Endometrial microvascular endothelial cells (primary cell): Measurements from ENCODE around the gene KDM4C. TPM values are rescaled to one million over a fixed set of nuclear protein-coding genes. Genes with fewer than 3 reads are reported as not detected.
"Not testable (repeated sequence)": the region's sequence is repeated elsewhere in the genome, so short reads cannot be mapped to it uniquely, and the experiment has no call there.

ENCODE experiments used
- in situ Hi-C: cut with HindIII; loops from 2 replicates; pipeline ENCODE4 v1.10.0; 2017; ENCODE audit warnings: low sequenced_read_pairs, low pct_unique_long_range_greater_than_20kb; ENCODE audit errors: inconsistent ontology term
- total RNA-seq: library from RNA; depleted of rRNA; stranded (reverse); fragments of >200 nt; gene quantifications from one replicate; pipeline ENCODE4 v1.2.3, GENCODE V29; 2015; ENCODE audit errors: inconsistent ontology term

The KDM4C gene
- total RNA-seq, 1 donor from 2014 or later: 31.8 TPM

DNA sequence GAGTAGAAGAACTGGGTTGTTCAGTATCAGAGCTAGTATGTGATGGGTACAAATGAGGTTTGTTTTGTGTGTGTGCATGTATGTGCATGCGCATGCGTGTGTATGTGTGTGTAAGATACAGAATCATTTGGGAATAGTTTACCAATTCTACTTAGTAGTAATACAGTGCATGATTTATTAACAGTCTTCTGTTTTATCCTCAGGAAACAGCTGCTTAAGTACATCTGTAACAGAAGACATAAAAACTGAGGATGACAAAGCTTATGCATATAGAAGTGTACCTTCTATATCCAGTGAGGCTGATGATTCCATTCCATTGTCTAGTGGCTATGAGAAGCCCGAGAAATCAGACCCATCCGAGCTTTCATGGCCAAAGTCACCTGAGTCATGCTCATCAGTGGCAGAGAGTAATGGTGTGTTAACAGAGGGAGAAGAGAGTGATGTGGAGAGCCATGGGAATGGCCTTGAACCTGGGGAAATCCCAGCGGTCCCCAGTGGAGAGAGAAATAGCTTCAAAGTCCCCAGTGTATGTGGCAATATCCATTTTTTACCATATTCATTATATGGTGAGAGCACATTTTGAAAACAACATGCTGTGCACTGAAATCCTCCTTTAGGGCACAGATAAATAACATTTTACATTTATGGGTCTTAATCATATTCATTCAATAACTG, 228.5 kb downstream of the KDM4C start:
- in situ Hi-C loops: no loop called here

DNA sequence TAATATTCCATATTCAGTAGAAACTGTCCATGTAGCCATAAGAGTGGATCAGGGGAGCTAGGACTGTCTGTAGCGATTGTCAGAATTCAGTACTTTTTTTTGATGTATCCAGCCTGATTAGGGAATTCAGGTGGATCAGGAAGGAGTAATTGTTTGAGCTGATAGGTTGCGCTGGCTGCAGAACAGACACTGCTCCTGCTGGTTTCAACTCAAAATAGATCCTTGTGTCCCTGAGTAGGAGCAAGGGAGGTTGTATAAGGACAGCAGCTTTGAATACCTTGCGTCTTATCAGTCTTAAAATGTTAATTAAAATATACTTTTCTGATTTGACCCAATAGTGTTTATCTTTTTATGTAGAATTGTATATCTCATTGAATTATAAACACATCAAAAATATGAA, 229.6 kb downstream of the KDM4C start:
- in situ Hi-C loops: no loop called here

DNA sequence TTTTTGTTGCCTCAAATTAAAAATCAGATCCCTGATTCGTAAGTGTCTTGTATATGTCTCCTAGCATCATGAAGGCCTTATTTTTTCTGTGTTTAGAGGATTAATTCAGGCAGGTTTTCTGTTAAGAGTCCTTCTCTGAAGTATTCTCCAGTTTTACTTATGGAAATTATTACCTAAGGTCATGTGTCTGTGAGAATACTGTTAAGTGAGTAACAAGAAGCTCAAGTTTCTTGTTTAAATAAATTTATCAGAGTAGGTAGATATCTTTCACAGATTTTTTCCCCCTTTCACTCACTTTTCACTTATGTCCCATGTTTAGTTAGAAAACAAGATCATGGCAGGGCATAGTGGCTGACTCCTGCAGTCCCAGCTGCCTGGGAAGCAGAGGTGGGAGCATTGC, 233.6 kb downstream of the KDM4C start:
- in situ Hi-C loops: no loop called here

DNA sequence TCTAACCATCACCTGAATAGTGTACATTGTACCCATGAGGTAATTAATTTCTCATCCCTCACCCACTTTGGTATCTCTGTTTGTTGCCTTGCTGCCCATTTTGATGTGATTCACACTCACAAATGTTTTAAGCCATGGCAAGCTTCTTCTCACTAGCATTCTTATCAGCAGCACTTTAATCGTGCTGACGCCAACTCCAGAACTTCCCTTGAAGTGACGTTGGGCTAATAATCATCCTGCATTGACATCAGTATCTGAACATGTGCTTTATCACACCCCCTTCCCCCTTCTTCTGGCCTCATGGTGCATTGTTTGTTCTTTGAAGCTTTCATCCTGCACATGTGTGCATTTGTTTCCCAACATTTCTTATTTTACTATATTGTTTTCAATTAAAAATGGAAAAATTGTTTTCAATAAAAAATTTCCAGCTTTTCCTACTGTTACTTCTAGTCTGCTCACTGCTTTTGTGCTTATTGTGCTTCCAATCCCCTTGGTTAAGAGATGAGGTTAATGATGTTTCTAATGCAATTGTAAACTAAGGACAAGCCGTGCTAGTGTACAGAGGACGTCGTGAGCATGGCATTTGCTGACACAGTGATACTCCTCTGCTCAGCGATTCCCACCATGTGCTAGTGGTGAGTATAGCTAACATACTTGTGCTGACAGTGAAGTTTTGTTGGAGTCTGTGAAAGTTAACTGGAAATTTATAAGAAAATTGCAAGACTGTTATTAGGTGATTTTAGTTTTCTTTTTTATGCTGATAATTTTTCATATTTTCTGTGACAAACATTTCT, 238.5 kb downstream of the KDM4C start:
- in situ Hi-C loops: no loop called here

DNA sequence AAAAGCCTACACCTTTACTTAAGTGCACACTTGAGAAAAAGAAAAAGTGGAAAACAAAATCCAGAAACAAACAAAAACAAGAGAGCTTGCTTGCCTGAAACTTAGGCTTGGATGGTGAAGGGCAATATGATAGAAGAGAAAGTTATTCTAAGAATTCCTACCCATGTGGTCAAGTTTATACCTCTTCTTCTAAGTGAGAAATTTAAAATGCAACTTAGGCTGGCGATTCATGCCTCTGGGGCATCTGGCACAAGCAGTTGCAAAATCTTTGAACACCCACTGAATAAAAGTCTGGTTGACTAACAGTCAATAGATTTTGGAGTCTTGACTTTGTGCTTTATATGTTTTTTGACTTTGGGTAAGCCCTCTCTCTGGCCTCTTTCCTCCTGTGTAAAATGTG, 239.6 kb downstream of the KDM4C start:
- in situ Hi-C loops: no loop called here

DNA sequence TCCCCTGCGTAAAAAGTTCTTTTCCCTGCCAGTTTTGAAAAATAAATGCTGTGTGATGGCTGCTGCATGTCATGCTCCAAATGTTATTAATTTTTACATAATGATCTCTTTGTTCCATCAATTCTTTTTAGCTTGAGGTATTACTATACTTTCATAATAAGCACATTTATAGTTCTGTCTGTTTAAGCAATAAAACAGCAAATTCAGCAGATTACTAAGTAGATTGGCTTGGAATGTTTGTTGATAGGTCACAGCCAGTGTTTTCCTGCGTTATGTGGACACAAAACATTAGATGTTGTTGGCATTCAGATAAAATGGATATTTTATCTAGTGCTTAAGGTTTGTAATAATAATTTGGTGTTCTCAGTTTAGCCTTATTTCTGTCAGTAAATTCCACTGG, 242.0 kb downstream of the KDM4C start:
- in situ Hi-C loops: no loop called here

DNA sequence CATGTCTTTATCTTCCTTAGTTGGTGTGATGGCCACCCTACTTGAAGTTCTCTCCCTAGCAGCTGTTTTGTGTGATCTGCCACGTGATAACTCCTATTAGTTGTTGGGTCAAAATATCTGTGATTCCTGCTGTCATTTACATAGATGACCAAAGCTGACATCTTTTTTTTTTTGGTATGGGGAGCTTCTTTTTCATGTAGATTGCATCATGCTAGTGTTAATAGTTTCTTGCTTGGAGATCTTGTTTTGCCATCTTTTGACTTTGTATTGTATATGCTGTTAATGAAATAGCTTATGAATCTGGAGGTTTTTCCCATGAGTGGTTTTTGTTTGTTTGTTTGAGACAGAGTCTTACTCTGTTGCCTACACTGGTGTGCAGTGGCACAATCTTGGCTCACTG, 243.8 kb downstream of the KDM4C start:
- in situ Hi-C loops: no loop called here

DNA sequence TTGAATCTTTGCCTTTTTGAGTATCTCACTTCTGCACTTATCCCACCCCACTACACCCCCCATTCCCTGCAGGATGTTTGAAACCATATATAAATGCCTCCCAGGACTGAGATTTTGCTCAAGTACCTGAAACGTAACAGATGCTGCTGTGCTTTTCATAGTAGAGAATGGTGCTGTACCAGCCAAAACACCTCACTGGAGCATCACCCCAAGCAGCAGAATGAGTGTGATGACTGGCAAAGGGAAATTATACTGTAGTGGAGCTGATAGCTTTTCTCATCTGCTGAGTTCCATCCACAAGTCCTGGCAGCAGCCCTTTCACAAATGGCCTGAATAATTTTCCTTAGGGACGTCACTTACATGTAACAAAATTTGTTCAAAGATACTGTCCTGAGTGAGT, 246.1 kb downstream of the KDM4C start:
- in situ Hi-C loops: no loop called here

DNA sequence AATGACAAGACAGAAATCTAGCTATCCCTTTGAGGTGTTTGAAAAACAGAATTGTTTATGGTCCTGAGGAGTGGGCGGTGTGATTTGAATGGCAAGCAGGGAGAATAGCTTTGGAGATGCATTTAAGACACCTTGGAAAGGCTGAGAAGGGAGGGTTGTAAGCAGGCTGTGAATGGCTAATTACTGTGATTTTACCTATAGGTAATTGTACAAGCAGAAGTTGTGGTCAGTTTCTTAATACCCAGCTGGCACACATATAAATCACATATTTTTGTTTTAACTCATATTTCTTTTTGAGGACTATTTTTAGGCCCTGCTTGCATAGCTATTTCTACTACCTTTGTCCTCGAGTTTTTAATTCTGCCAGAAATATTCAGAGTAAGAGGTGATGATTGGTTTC, 248.6 kb downstream of the KDM4C start:
- in situ Hi-C loops: no loop called here

DNA sequence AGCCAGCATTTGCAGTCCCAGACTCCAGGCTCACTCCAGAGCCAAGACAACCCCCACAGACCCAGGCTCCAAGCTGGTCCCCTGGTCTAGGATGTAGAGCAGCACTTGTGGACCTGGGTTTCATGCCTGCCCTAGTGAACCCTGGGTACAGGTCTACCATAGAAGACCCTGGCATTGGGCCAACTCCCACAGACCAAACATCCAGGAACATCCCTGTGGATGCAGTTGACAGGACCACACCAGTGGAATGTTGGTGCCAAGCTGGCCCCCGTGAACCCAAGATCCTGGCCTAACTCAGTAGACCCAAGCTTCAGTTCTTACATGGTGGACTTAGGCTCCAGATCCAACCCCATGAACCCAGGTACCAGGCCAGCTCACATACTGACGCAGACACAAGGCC, 250.6 kb downstream of the KDM4C start:
- in situ Hi-C loops: no loop called here

DNA sequence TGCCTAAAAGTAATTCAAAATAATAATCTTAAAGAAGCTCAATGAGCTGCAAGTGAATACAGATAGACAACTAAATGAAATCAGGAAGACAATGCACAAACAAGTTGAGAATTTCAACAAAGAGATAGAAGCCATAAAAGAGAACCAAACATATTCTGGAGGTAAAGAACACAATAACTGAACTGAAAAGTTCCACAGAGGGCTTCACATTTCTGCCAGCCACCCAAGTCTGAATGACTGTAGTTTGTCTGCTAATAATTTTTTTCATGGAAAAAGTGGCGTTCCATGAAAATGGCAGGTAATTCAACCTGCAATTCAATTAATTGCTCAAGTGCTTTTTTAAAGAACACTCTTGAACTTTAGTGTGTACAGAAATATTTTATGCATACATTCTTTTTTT, 251.3 kb downstream of the KDM4C start:
- in situ Hi-C loops: no loop called here

DNA sequence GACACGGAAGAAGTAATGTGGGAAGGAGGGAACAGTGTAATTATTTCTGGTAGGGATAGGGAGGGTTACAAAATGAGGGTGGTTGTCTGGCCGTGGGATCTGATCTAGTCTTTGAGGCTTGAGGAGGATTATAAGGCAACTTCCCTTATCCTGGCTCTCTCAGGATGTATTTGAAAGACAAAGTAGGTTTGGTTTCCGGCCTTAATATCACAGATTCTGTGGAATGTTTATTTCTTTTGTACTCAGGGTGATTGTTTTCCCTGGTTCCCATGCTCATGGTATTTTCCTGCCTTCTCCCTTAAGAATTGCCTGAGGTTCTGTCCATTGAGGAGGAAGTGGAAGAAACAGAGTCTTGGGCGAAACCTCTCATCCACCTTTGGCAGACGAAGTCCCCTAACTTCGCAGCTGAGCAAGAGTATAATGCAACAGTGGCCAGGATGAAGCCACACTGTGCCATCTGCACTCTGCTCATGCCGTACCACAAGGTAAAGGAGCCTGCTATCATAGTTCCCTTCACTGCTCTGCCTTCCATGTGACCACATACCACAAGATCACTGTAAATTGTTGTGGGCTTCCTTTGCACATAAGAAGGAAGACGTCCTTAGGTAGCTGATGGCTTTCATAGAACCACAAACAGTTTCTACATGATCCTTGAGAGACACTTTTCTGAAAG, 253.8 kb downstream of the KDM4C start:
- in situ Hi-C loops: no loop called here

DNA sequence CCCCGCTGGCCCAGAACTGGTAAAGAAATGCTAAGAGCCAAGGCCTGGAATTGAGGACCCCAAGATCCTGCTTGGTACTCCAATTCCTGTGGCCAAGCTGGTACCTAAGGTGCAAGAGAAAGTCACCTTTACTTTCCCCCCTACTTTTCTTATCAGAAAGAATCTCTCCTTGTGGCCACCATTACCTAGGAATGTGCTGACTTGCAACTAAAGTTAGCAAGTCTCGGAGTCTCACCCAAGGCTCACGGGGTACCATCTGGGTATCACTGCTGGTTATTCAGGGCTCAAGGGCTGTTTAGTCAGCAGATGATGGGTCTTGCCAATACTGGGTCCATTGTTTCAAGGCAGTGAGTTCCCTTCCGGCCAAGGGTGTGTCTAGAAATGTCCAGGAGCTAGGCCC, 270.2 kb downstream of the KDM4C start:
- in situ Hi-C loops: no loop called here

DNA sequence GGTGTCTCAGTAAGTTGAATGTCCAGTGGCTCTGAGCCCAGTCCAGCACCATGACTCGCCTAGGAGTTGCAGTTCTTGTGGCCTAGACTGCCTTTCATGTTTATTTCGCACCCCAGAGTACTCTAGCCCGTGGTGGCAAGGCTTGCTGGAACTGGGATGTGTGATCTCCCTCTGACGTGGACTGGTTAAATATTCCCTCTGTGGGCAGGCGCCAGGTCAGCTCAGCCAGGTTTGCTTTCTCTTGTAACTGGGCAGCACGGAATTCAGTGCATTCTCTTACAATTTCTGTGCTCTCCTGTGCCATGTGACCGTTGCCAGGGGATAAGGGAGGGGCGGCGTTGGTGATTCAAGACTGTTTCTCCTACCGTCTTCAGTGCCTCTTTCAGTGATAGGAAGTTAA, 270.8 kb downstream of the KDM4C start:
- in situ Hi-C loops: no loop called here

DNA sequence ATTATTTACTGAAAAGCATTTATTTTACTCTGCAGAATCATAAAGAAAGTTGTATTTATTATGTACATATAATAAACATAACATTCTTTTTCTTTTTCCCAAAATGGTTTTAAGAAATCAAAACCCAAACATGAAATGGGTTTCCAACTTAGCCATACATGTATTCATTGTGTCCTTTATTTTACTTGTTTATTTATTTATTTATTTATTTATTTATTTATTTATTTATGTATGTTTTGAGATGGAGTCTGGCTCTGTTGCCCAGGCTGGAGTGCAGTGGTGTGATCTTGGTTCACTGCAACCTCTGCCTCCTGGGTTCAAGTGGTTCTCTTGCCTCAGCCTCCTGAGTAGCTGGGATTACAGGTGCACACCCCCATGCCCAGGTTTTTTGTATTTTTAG, 273.2 kb downstream of the KDM4C start:
- in situ Hi-C loops: not testable (repeated sequence)

DNA sequence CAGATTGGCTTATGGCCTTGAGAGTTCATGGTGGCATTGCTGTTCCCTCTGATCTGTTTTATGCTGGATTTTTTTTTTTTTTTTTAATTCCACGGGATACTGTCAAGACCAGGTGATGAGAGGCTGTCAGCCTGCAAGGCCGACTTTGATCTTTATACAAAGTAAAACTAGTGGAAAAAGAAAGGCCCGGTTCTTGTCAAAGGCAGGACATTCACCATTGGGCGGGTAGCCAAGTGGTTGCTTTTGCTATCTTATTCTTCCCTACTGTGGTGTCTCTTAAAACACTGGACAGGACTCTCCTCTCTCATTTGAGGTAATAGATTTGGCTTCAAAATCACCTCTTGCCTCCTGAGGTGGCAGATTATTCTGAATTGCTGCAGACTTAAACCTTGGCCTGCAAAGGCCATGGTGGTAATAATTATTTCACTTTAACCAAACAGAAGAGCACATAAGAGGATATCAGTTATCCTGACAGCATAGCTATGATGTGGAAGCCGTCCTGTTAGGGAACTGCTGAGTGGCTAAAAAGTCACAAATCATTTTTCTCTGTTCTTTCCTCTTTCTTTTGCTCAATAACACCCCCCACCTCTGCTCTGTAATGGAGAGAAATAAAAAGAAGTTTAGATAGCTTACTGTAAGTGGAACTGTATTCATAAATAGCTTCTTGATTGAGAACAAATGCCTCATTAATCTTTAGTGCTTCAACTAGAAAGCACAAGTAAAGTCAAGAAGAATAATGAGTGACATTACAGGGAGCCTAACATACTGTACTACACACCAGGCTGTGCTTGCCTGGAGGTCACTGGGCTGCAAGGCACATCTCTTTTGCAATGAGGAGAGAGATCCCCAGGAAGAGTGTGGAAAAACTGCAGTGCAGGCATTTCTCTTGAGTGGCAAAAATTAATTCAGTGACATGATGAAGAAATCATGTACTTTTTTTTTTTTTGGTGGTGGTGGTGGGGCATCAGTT, 275.6 kb downstream of the KDM4C start:
- in situ Hi-C loops: no loop called here

DNA sequence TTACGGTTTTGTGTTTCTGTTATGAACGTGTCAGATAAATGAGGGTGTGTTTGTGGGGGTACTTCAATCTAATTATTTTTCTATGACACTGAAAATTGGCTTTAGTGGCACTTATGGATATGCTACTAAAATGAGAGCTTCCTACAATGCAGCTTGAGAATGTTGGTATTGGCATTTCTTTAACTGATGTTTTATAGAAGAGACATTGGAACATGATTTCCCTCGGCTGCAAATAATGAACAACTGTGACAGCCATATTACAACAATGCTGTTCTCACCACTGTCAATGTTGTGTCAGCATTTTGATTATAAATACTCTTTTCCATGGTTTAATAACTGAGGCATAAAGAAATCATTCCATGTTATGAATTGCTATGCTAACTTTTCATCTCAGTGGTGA, 279.4 kb downstream of the KDM4C start:
- in situ Hi-C loops: no loop called here

DNA sequence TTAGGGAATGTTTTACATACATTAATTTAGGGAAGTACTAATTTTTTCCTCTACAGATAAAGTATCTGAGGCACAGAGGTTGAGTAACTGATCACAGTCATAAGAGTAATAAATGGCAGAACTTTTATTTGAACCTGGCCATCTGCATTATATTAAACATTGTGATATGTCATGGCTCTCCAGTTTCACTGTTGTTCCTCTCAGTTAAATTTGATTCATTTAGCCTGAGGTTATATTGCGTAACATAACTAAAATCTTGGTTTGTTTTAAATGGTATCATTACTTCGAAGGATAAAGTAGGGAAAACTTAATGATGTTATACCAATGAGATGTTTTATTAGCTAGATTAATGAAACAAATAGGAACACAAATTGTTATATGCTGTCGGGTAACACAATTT, 284.4 kb downstream of the KDM4C start:
- in situ Hi-C loops: no loop called here

DNA sequence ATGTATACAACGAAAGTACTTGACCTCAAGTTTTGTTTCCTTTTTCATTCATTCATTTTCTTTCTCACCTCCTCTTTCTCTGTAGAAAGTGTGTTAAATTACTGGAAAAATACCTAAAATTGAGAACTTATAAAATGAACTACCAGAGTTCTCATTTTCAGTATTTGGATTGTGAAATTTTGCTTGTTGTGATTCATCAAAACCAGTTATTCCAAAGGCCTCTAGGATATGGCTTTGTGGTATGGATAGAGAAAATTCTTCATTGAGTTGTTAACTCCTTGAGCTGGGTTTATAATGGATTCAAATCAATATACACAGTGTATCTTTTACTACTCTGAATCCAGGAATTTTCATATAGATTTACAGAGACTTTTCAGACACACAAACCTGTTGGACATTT, 287.6 kb downstream of the KDM4C start:
- in situ Hi-C loops: no loop called here
